GM18505 (cell line): Measurements from ENCODE around the gene TMEM119.

ENCODE experiments used
- ATAC-seq: cut with Tn5 transposase; IDR thresholded peaks from one replicate; pipeline ENCODE4 v1.9.1; 2021; ENCODE audit not compliant: unreplicated experiment
- POLR2A ChIP-seq: IDR thresholded peaks from 4 replicates; pipeline ENCODE4 v1.6.1; 2011; ENCODE audit warnings: borderline replicate concordance; ENCODE audit not compliant: insufficient read depth, insufficient read length; ENCODE audit errors: extremely low read depth

Gene TMEM119

DNA sequence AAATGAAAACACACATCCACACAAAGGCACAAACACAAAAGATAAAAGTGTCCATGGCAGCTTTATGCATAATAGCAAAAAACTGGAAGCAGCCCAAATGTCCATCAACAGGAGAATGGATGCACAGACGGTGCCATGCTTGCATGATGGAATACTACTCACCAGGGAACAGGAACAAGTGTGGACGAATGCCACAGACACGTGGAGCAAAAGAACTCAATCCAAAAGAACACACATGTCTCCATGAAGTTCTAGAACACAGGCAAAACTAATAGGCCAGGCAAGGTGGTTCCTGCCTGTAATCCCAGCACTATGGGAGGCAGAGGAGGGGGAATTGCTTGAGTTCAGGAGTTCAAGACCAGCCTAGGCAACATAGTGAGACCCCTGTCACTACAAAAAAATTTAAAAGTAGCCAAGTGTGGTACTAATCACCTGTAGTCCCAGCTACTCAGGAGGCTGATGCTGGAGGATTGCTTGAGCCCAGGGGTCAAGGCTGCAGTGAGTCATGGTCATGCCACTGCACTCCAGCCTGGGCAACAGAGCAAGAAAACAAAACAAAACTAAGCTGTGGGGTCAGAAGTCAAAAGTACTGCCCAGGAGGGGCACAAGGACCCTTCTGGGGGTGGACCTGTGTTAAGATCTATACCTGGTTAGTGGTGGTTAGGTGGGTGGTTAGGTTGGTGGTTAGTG lies 7.3 kb upstream of the TMEM119 start:
- TF ChIP-seq POLR2A: no peak

DNA sequence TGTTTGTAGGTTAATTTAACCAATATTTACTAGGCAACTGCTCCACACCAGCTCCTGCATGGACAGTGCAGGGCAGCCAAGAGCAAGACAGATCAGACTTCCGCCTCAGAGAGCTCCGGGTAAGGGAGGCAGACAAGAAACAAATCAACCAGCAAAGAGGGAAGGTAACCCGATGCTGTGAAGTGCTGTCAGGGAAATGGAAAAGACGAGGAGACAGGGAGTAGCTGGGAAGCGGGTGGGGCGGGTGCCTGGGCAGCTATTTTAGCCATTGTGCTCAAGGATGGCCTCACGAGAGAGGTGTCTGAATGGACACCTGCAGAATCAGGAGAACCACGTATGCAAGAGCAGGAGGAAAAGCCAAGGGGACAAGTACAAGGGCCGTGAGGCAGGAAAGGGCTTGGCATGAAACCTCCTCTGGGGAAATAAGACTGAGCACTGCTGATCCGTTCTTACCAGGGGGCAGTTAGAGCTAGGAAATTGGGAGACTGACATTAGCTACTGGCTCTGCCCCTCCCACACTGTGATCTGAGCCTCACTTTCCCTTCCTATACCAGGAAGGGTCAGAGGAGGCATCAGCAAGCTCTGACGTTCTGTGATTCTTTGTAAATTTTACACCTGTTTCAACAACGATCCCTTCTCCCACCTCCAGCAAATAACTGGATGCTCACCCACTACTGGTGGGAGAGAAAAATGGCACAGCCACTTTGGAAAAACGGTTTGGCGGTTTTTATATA lies 6.5 kb upstream of the TMEM119 start:
- TF ChIP-seq POLR2A: no peak
- no peak for ATAC-seq

More for the DNA sequence above, 7.3 kb upstream of the TMEM119 start:
- ATAC-seq: no peak

DNA sequence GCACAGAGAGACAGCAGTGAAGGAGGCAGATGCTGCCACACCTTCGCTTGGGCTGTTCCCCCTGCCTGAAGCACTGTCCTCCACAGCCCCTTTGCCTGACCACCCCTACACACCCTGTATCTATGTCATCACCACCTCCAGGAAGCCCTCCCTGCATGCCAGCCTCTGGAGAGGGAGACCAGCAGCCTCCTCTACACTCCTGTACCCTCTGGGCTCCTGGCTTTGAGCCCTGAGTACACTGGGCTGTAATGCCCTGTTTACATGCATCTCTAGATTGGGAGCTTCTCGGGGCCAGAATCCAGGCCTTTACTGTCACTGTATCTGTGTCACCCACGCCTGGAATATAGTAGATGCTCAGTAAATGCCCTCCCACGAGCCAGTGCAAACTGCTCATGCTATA lies 5.9 kb upstream of the TMEM119 start:
- no peak for TF ChIP-seq POLR2A
- no peak for ATAC-seq

GRCh38 chr12:108602976-108603704 lies 5.3 kb upstream of the TMEM119 start:
- ATAC-seq: no peak
- no peak for TF ChIP-seq POLR2A

GRCh38 chr12:108602209-108602705 lies 4.4 kb upstream of the TMEM119 start:
- TF ChIP-seq POLR2A: no peak
- no peak for ATAC-seq

GRCh38 chr12:108600702-108601007 lies 2.8 kb upstream of the TMEM119 start:
- ATAC-seq: no peak
- TF ChIP-seq POLR2A: no peak

- no peak for TF ChIP-seq POLR2A
- ATAC-seq: no peak
These were observed 2.2 kb upstream of the TMEM119 start for GRCh38 chr12:108599948-108600701.

- no peak for TF ChIP-seq POLR2A
- ATAC-seq: no peak
These were observed 1.7 kb upstream of the TMEM119 start for GRCh38 chr12:108599541-108599940.

DNA sequence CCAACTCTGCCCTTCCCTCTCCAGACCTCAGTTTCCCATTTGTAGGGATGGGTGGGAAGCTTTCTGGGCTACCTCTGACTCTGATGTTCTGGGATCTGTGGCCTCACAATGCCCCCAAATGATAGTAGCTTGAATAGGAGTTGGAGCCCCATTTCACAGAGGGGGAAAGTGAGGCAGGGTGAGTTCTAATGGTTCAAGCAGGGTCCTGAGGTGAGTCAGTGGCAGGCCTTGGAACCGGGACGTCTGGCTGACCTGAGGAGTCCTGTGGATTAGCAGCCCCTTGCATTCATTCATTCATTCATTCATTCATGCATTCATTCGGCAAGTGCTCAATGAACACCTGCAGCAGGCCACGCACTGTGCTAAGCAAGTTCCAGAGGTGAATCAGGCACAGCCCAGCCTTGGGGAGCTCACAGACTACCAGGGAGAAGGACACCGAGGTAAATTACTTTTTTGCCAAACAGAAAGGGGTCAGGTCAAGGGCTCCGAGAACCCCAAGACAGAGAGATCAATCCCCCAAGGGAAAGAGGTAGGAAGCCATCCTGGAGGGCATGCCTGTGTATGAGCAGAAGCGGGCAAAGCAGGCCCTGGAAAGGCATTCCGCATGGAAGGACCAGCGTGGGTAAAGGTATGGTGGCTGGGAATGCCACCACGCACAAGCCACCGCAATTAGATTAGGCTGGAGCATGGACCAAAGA lies 818 bp upstream of the TMEM119 start:
- no peak for TF ChIP-seq POLR2A
- no peak for ATAC-seq

DNA sequence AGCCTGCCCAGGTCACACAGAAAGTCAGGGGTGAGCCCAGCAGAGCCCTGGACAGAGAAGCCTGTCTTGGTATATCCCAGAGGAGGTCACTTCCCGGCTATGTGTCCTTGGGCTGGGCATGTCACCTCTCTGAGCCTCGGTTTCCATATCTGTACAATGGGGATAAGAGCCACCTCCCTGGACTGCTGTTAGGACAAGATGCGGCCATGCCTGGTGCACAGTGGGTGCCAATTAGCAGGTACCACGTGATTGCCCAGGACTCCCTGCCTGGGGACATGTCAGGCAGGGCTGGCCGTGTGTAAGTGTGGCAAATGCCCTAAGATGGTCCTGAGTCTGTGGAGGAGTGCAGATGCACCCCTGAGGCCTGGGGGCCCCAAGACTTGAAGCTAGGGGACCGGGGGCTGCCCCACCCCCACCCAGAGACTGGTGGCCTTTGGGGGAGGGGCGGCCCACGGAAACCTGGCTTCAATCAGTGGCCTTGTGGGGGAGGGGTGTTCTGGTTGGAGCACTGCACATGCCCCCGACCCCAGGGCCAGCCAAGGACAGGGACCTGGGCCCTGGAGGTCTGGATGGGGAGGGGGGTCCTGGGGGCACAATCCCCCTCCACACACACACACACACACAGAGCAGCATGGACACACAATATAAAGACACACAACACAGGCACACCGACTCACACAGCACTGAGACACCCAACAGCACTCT lies 878 bp downstream of the TMEM119 start:
- ATAC-seq: no peak
- no peak for TF ChIP-seq POLR2A

- no peak for TF ChIP-seq POLR2A
- ATAC-seq: no peak
These were observed 1.9 kb downstream of the TMEM119 start for GRCh38 chr12:108595711-108596647.
